PC-9 (cell line): Measurements from ENCODE around the gene DBH. TPM values are rescaled to one million over a fixed set of nuclear protein-coding genes. Genes with fewer than 3 reads are reported as not detected.
"Not testable (repeated sequence)": the region's sequence is repeated elsewhere in the genome, so short reads cannot be mapped to it uniquely, and the experiment has no call there.

Source experiments
- BruUV-seq: library from RNA; stranded (reverse); fragments of 400-500 nt; replicated peaks from 2 replicates; lab custom pipeline; 2021; lab: Mats Ljungman, UMichigan
- CTCF ChIA-PET: fragments of 300-600 bp; sonication (Branson Sonifier 250); formaldehyde crosslinking; loops from one replicate; lab custom pipeline; 2022; ENCODE audit warnings: antibody characterized with exemption; lab: Charles Lee
- POLR2A ChIA-PET: fragments of 300-600 bp; sonication (Branson Sonifier 250); formaldehyde crosslinking; loops from one replicate; lab custom pipeline; 2022; ENCODE audit warnings: antibody characterized with exemption; ENCODE audit not compliant: unreplicated experiment; lab: Charles Lee
- DNase-seq, 2 experiments: peaks; one replicate each; pipeline versions ENCODE4 v3.0.0 to v3.0.0-alpha.2; 2015 to 2022; ENCODE audit warnings: mixed read lengths in 1 of 2
- H2AFZ ChIP-seq: fragments of 200-600 bp; sonication (generic); 2 replicates; pipeline ENCODE4 v1.8.1; 2017; ENCODE audit warnings: antibody characterized with exemption
- H3F3A ChIP-seq: fragments of 200-600 bp; sonication (generic); 2 replicates; pipeline ENCODE4 v1.8.1; 2017; ENCODE audit warnings: antibody characterized with exemption, mild to moderate bottlenecking, low read depth; ENCODE audit not compliant: insufficient read depth
- H3K27ac ChIP-seq: fragments of 200-600 bp; sonication (generic); 2 replicates; pipeline ENCODE4 v1.6.1; 2016; ENCODE audit warnings: mixed run types
- H3K27me3 ChIP-seq: fragments of 200-600 bp; sonication (generic); 2 replicates; pipeline ENCODE4 v1.6.1; 2016; ENCODE audit warnings: low read depth, mixed run types; ENCODE audit not compliant: insufficient read depth
- H3K36me3 ChIP-seq: fragments of 200-600 bp; sonication (generic); 2 replicates; pipeline ENCODE4 v1.6.1; 2016; ENCODE audit warnings: low read depth, mixed run types
- H3K4me1 ChIP-seq: fragments of 200-600 bp; sonication (generic); replicated peaks from 2 replicates; pipeline ENCODE4 v1.6.1; 2016; ENCODE audit warnings: mixed run types; ENCODE audit not compliant: insufficient read depth
- H3K4me2 ChIP-seq: fragments of 200-600 bp; sonication (generic); 2 replicates; pipeline ENCODE4 v1.6.1; 2017; ENCODE audit warnings: mixed run types
- H3K4me3 ChIP-seq: fragments of 200-600 bp; sonication (generic); 2 replicates; pipeline ENCODE4 v1.6.1; 2016; ENCODE audit warnings: mixed run types
- H3K79me2 ChIP-seq: fragments of 200-600 bp; sonication (generic); 2 replicates; pipeline ENCODE4 v1.6.1; 2017; ENCODE audit warnings: low read depth, mixed run types
- H3K9me2 ChIP-seq: fragments of 200-600 bp; sonication (generic); 2 replicates; pipeline ENCODE4 v1.8.1; 2017; ENCODE audit warnings: mild to moderate bottlenecking; ENCODE audit not compliant: insufficient read depth
- H3K9me3 ChIP-seq: fragments of 200-600 bp; sonication (generic); 2 replicates; pipeline ENCODE4 v1.8.1; 2016; ENCODE audit warnings: low read depth; ENCODE audit not compliant: insufficient read depth
- H4K20me1 ChIP-seq: fragments of 200-600 bp; sonication (generic); 2 replicates; pipeline ENCODE4 v1.8.1; 2017; ENCODE audit not compliant: insufficient read depth
- CTCF ChIP-seq: fragments of 200-600 bp; sonication (generic); conservative IDR thresholded peaks from 2 replicates; pipeline ENCODE4 v1.6.1; 2017; ENCODE audit warnings: mixed run types, antibody characterized with exemption, mild to moderate bottlenecking, moderate library complexity
- EZH2 ChIP-seq: fragments of 200-600 bp; sonication (generic); IDR thresholded peaks from 2 replicates; pipeline ENCODE4 v1.8.0; 2017; ENCODE audit warnings: antibody characterized with exemption, low read depth
- intact Hi-C: fragments of 100-400 bp; cut with micrococcal nuclease; formaldehyde crosslinking; loops from one replicate; pipeline ENCODE4 v1.10.0; 2022; ENCODE audit not compliant: unreplicated experiment
- total RNA-seq: library from RNA; stranded (reverse); gene quantifications from 2 replicates; pipeline ENCODE4 v1.2.3, GENCODE V29; 2021

DBH gene
- total RNA-seq, 1 experiment from 2014 or later, result not detected

- Histone ChIP-seq H3K27me3 (peaks cover 96% of the 10 kb centered on the region), H2AFZ (no peak overlapping the region), H4K20me1 (no peaks in the 10 kb centered on the region), H3K4me3 (no peak overlapping the region), H3K9me3 (no peaks in the 10 kb centered on the region), H3K4me2 (no peak overlapping the region), H3F3A (no peaks in the 10 kb centered on the region), H3K4me1 (no peaks in the 10 kb centered on the region), H3K79me2 (no peaks in the 10 kb centered on the region), H3K36me3 (no peaks in the 10 kb centered on the region), H3K9me2 (no peaks in the 10 kb centered on the region), H3K27ac (no peak overlapping the region)
- CTCF ChIA-PET, result no interaction called here
- intact Hi-C loops, result no loop called here
- BruUV-seq, result no TSS peak
- TF ChIP-seq EZH2, result no peak
- TF ChIP-seq CTCF, result no peak
- DNase-seq, result no peak
- POLR2A ChIA-PET, result no interaction called here
Observed at GRCh38 chr9:133621725-133622267, 14.4 kb upstream of the DBH start.

- BruUV-seq, result no TSS peak
- POLR2A ChIA-PET, result no interaction called here
Observed at GRCh38 chr9:133622555-133622954, 13.6 kb upstream of the DBH start.

GRCh38 chr9:133626008-133626407 lies 10.2 kb upstream of the DBH start:
- CTCF ChIA-PET, DNase-seq, BruUV-seq, intact Hi-C loops, H3K4me2 ChIP-seq, H3K9me3 ChIP-seq, H3F3A ChIP-seq, H3K4me3 ChIP-seq, H3K4me1 ChIP-seq, POLR2A ChIA-PET, H3K36me3 ChIP-seq, H2AFZ ChIP-seq, H3K79me2 ChIP-seq, H4K20me1 ChIP-seq, H3K9me2 ChIP-seq, H3K27ac ChIP-seq: not testable (repeated sequence)
- H3K27me3 ChIP-seq, result peaks cover 94% of the 10 kb centered on the region

More at GRCh38 chr9:133622555-133622954, 13.6 kb upstream of the DBH start:
- Histone ChIP-seq H3F3A (no peaks in the 10 kb centered on the region), H3K27ac (no peak overlapping the region), H4K20me1 (no peaks in the 10 kb centered on the region), H3K4me1 (no peaks in the 10 kb centered on the region), H3K9me2 (no peaks in the 10 kb centered on the region), H2AFZ (no peak overlapping the region), H3K9me3 (no peaks in the 10 kb centered on the region), H3K4me2 (no peak overlapping the region), H3K27me3 (peaks cover 96% of the 10 kb centered on the region), H3K79me2 (no peaks in the 10 kb centered on the region), H3K4me3 (no peak overlapping the region), H3K36me3 (no peaks in the 10 kb centered on the region)
- TF ChIP-seq EZH2 (no peak), CTCF (no peak)
- intact Hi-C loops, result no loop called here
- CTCF ChIA-PET, result no interaction called here
- no peak for DNase-seq

GRCh38 chr9:133627341-133627740 lies 8.8 kb upstream of the DBH start:
- CTCF ChIA-PET, result no interaction called here
- intact Hi-C loops, result no loop called here
- H3K27ac ChIP-seq, result no peak overlapping the region
- H3K9me2 ChIP-seq, result no peaks in the 10 kb centered on the region
- no peak overlapping the region for H2AFZ ChIP-seq
- no peaks in the 10 kb centered on the region for H3K79me2 ChIP-seq
- H3F3A ChIP-seq, result no peaks in the 10 kb centered on the region
- POLR2A ChIA-PET, result no interaction called here
- no peaks in the 10 kb centered on the region for H3K9me3 ChIP-seq
- no peak for DNase-seq
- H3K4me2 ChIP-seq, result no peak overlapping the region
- H3K36me3 ChIP-seq, result no peaks in the 10 kb centered on the region
- H3K27me3 ChIP-seq, result peaks cover 94% of the 10 kb centered on the region
- H3K4me1 ChIP-seq, result no peaks in the 10 kb centered on the region
- no peak for TF ChIP-seq EZH2
- TF ChIP-seq CTCF, result no peak
- no peaks in the 10 kb centered on the region for H4K20me1 ChIP-seq
- no TSS peak for BruUV-seq
- H3K4me3 ChIP-seq, result no peak overlapping the region
